Liver (tissue), 3 donors: Measurements from ENCODE around the gene ERO1B.

Experiments
- EGR1 ChIP-seq, 2 donors: IDR thresholded peaks; 2 replicates each; pipeline ENCODE4 v1.6.1; 2016 to 2018; ENCODE audit warnings: antibody characterized with exemption in 2 of 2, low read depth in 2 of 2
- FOXA1 ChIP-seq: IDR thresholded peaks from 2 replicates; pipeline ENCODE4 v1.6.1; 2016; ENCODE audit warnings: antibody characterized with exemption
- GABPA ChIP-seq, 2 donors: IDR thresholded peaks in 1 of 2; conservative IDR thresholded peaks in 1 of 2; 2 replicates each; pipeline ENCODE4 v1.6.1; 2016; ENCODE audit warnings: antibody characterized with exemption in 2 of 2, mild to moderate bottlenecking in 1 of 2, moderate library complexity in 1 of 2
- HNF4A ChIP-seq, 2 donors: conservative IDR thresholded peaks; 2 replicates each; pipeline ENCODE4 v1.6.1; 2016; ENCODE audit warnings: antibody characterized with exemption in 2 of 2, mild to moderate bottlenecking in 2 of 2
- JUND ChIP-seq, 2 donors: IDR thresholded peaks; 2 replicates each; pipeline ENCODE4 v1.6.1; 2016; ENCODE audit warnings: antibody characterized with exemption in 2 of 2
- MAX ChIP-seq: IDR thresholded peaks from 2 replicates; pipeline ENCODE4 v1.6.1; 2016; ENCODE audit warnings: antibody characterized with exemption
- NR2F2 ChIP-seq: IDR thresholded peaks from 2 replicates; pipeline ENCODE4 v1.6.1; 2016; ENCODE audit warnings: antibody characterized with exemption
- RAD21 ChIP-seq, 2 donors: IDR thresholded peaks; 2 replicates each; pipeline ENCODE4 v1.6.1; 2016; ENCODE audit warnings: antibody characterized with exemption in 2 of 2, mild to moderate bottlenecking in 2 of 2
- SP1 ChIP-seq: IDR thresholded peaks from 2 replicates; pipeline ENCODE4 v1.6.1; 2018; ENCODE audit warnings: antibody characterized with exemption, mild to moderate bottlenecking
- TAF1 ChIP-seq: conservative IDR thresholded peaks from 2 replicates; pipeline ENCODE4 v1.6.1; 2016; ENCODE audit warnings: antibody characterized with exemption, mild to moderate bottlenecking
- YY1 ChIP-seq: IDR thresholded peaks from 2 replicates; pipeline ENCODE4 v1.6.1; 2016; ENCODE audit warnings: antibody characterized with exemption, mild to moderate bottlenecking
- TF ChIP-seq, protein P1 (sequence below): fragments of 150-350 bp; IDR thresholded peaks from 2 replicates; pipeline ENCODE4 v1.5.1; 2017; ENCODE audit warnings: improper control_type of control experiment, low read depth, low read length; ENCODE audit not compliant: missing input control
- TF ChIP-seq, protein P2 (sequence below): IDR thresholded peaks from 2 replicates; pipeline ENCODE4 v1.6.1; 2016; ENCODE audit warnings: antibody characterized with exemption
- TF ChIP-seq, protein P3 (sequence below): IDR thresholded peaks from 2 replicates; pipeline ENCODE4 v1.6.1; 2016; ENCODE audit warnings: antibody characterized with exemption, mild to moderate bottlenecking
- donor health status: healthy.
- donor health status: healthy.

GRCh38 chr1:236200925-236201324 is 80.8 kb downstream of the ERO1B start:
- TF ChIP-seq, protein P1, sequence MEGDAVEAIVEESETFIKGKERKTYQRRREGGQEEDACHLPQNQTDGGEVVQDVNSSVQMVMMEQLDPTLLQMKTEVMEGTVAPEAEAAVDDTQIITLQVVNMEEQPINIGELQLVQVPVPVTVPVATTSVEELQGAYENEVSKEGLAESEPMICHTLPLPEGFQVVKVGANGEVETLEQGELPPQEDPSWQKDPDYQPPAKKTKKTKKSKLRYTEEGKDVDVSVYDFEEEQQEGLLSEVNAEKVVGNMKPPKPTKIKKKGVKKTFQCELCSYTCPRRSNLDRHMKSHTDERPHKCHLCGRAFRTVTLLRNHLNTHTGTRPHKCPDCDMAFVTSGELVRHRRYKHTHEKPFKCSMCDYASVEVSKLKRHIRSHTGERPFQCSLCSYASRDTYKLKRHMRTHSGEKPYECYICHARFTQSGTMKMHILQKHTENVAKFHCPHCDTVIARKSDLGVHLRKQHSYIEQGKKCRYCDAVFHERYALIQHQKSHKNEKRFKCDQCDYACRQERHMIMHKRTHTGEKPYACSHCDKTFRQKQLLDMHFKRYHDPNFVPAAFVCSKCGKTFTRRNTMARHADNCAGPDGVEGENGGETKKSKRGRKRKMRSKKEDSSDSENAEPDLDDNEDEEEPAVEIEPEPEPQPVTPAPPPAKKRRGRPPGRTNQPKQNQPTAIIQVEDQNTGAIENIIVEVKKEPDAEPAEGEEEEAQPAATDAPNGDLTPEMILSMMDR = no peak
- no peak for TF ChIP-seq SP1
- TF ChIP-seq FOXA1 = no peak
- TF ChIP-seq RAD21 (IDR thresholded peaks at IDR 0.05) = no peak
- TF ChIP-seq HNF4A (conservative IDR thresholded peaks at IDR 0.05) = no peak
- TF ChIP-seq GABPA (IDR thresholded peaks at IDR 0.05 in 1 of 2, conservative IDR thresholded peaks at IDR 0.05 in 1 of 2) = no peak
- no peak for TF ChIP-seq TAF1
- TF ChIP-seq MAX = no peak
- TF ChIP-seq, protein P2, sequence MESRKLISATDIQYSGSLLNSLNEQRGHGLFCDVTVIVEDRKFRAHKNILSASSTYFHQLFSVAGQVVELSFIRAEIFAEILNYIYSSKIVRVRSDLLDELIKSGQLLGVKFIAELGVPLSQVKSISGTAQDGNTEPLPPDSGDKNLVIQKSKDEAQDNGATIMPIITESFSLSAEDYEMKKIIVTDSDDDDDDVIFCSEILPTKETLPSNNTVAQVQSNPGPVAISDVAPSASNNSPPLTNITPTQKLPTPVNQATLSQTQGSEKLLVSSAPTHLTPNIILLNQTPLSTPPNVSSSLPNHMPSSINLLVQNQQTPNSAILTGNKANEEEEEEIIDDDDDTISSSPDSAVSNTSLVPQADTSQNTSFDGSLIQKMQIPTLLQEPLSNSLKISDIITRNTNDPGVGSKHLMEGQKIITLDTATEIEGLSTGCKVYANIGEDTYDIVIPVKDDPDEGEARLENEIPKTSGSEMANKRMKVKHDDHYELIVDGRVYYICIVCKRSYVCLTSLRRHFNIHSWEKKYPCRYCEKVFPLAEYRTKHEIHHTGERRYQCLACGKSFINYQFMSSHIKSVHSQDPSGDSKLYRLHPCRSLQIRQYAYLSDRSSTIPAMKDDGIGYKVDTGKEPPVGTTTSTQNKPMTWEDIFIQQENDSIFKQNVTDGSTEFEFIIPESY = no peak
- TF ChIP-seq, protein P3, sequence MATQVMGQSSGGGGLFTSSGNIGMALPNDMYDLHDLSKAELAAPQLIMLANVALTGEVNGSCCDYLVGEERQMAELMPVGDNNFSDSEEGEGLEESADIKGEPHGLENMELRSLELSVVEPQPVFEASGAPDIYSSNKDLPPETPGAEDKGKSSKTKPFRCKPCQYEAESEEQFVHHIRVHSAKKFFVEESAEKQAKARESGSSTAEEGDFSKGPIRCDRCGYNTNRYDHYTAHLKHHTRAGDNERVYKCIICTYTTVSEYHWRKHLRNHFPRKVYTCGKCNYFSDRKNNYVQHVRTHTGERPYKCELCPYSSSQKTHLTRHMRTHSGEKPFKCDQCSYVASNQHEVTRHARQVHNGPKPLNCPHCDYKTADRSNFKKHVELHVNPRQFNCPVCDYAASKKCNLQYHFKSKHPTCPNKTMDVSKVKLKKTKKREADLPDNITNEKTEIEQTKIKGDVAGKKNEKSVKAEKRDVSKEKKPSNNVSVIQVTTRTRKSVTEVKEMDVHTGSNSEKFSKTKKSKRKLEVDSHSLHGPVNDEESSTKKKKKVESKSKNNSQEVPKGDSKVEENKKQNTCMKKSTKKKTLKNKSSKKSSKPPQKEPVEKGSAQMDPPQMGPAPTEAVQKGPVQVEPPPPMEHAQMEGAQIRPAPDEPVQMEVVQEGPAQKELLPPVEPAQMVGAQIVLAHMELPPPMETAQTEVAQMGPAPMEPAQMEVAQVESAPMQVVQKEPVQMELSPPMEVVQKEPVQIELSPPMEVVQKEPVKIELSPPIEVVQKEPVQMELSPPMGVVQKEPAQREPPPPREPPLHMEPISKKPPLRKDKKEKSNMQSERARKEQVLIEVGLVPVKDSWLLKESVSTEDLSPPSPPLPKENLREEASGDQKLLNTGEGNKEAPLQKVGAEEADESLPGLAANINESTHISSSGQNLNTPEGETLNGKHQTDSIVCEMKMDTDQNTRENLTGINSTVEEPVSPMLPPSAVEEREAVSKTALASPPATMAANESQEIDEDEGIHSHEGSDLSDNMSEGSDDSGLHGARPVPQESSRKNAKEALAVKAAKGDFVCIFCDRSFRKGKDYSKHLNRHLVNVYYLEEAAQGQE = no peak
- TF ChIP-seq EGR1 (IDR thresholded peaks at IDR 0.05; ENCODE audit: low read depth in 2 of 2) = no peak
- no peak for TF ChIP-seq JUND (IDR thresholded peaks at IDR 0.05)
- TF ChIP-seq YY1 = no peak
- TF ChIP-seq NR2F2 = no peak
